ENCODE measurements around the gene PCSK7. TPM values are rescaled to one million over a fixed set of nuclear protein-coding genes. Genes with fewer than 3 reads are reported as not detected.

The PCSK7 gene
- total and polyA plus RNA-seq, 2 of the 4 experiments (the other 2 are of a cell fraction) = 35.8 to 54.3 TPM

DNA sequence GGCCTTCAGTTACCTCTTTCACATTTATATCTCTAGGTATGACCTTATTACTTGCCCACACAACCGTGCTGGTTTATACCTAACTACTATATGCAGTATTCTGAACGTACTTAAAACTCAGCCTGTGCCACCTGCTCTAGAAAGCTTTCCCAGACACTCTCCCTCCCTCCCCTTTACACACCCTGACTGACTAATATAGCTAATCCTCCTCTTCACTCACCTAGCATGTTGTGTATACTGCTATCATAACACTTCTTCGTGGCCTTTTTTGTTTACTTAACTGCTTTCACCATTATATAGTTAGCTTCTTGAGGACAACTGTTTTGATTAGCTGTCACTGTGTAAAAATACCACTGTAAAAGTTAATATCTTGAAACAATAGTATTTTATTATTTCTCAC lies 24.1 kb upstream of the PCSK7 start:
- no peak overlapping the region for H3K9ac ChIP-seq (ENCODE audit: low read depth, low read length)
- no peak overlapping the region for H3K4me3 ChIP-seq (ENCODE audit: insufficient read depth, low read depth, low read length)
- dilution Hi-C loops (cut with HindIII; ENCODE audit: low sequenced_read_pairs, unreplicated experiment) = no loop called here

More for the DNA sequence above, 24.1 kb upstream of the PCSK7 start:
- H3K27ac ChIP-seq (ENCODE audit: insufficient read depth, low read length) = no peak overlapping the region
- H3K14ac ChIP-seq (replicated peaks; ENCODE audit: low read depth, low read length) = no peak overlapping the region
- H3K4me2 ChIP-seq (ENCODE audit: low read depth, low read length) = no peak overlapping the region
- no peak overlapping the region for H3K4ac ChIP-seq (ENCODE audit: low read depth, low read length)
- no peak overlapping the region for H3K56ac ChIP-seq (ENCODE audit: extremely low read depth, insufficient read depth, low read length)
- ChIA-PET CTCF (no interaction called here), POLR2A (ENCODE audit: unreplicated experiment) (no interaction called here)
- no peak overlapping the region for H2AFZ ChIP-seq (replicated peaks; ENCODE audit: low read length, poor library complexity)
- H3K79me1 ChIP-seq (ENCODE audit: low read depth in 1 of 2, low read length in 2 of 2) = peaks cover 6 to 10% of the 10 kb centered on the region in 2 experiments; a peak in 3 of 4 replicates
- in situ Hi-C loops (cut with MboI; ENCODE audit: low sequenced_read_pairs) = no loop called here
- H4K91ac ChIP-seq (ENCODE audit: insufficient read depth, low read depth, low read length) = no peak overlapping the region
- 0 out of 2 replicates have a peak, but pooled peaks cover 3% of the 10 kb centered on the region for H4K20me1 ChIP-seq (ENCODE audit: insufficient read depth, low read length)
- no peak for DNase-seq
- peaks cover 2% of the 10 kb centered on the region; the same call in 1 of the 2 replicates for H3K4me1 ChIP-seq (ENCODE audit: control insufficient read depth, insufficient read depth, low read length)
- no peak for ATAC-seq (ENCODE audit: low read depth)
- TF ChIP-seq MXI1 (IDR thresholded peaks at IDR 0.05; ENCODE audit: borderline replicate concordance, low read depth, low read length) = no peak
- no peak for TF ChIP-seq SMC3 (IDR thresholded peaks at IDR 0.05; ENCODE audit: low read depth, low read length)
- no peak for TF ChIP-seq MAZ (IDR thresholded peaks at IDR 0.05; ENCODE audit: borderline replicate concordance, low read depth, low read length)
- TF ChIP-seq, protein P1, sequence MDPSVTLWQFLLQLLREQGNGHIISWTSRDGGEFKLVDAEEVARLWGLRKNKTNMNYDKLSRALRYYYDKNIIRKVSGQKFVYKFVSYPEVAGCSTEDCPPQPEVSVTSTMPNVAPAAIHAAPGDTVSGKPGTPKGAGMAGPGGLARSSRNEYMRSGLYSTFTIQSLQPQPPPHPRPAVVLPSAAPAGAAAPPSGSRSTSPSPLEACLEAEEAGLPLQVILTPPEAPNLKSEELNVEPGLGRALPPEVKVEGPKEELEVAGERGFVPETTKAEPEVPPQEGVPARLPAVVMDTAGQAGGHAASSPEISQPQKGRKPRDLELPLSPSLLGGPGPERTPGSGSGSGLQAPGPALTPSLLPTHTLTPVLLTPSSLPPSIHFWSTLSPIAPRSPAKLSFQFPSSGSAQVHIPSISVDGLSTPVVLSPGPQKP (IDR thresholded peaks at IDR 0.05; ENCODE audit: borderline replicate concordance, low read depth, low read length) = no peak
- no peak for TF ChIP-seq RCOR1 (IDR thresholded peaks at IDR 0.05; ENCODE audit: insufficient replicate concordance, low read length)
- TF ChIP-seq, protein P2, sequence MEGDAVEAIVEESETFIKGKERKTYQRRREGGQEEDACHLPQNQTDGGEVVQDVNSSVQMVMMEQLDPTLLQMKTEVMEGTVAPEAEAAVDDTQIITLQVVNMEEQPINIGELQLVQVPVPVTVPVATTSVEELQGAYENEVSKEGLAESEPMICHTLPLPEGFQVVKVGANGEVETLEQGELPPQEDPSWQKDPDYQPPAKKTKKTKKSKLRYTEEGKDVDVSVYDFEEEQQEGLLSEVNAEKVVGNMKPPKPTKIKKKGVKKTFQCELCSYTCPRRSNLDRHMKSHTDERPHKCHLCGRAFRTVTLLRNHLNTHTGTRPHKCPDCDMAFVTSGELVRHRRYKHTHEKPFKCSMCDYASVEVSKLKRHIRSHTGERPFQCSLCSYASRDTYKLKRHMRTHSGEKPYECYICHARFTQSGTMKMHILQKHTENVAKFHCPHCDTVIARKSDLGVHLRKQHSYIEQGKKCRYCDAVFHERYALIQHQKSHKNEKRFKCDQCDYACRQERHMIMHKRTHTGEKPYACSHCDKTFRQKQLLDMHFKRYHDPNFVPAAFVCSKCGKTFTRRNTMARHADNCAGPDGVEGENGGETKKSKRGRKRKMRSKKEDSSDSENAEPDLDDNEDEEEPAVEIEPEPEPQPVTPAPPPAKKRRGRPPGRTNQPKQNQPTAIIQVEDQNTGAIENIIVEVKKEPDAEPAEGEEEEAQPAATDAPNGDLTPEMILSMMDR (conservative IDR thresholded peaks at IDR 0.05; ENCODE audit: low read depth, low read length) = no peak
- no peak for TF ChIP-seq MAFK (IDR thresholded peaks at IDR 0.05; ENCODE audit: low read depth, low read length)
- TF ChIP-seq POLR2A (IDR thresholded peaks at IDR 0.05; ENCODE audit: low read depth, low read length) = no peak
- TF ChIP-seq CEBPB (IDR thresholded peaks at IDR 0.05; ENCODE audit: low read depth, low read length) = no peak
- no peak for TF ChIP-seq NFE2L2 (IDR thresholded peaks at IDR 0.05; ENCODE audit: low read depth, low read length)
- TF ChIP-seq RFX5 (IDR thresholded peaks at IDR 0.05; ENCODE audit: low read depth, low read length) = no peak
- no peak for TF ChIP-seq BHLHE40 (IDR thresholded peaks at IDR 0.05; ENCODE audit: low read depth, low read length)
- TF ChIP-seq CHD1 (IDR thresholded peaks at IDR 0.05; ENCODE audit: low read depth, low read length) = no peak
- no peak for TF ChIP-seq FOS (IDR thresholded peaks at IDR 0.05; ENCODE audit: low read depth, low read length)
- TF ChIP-seq, protein P3, sequence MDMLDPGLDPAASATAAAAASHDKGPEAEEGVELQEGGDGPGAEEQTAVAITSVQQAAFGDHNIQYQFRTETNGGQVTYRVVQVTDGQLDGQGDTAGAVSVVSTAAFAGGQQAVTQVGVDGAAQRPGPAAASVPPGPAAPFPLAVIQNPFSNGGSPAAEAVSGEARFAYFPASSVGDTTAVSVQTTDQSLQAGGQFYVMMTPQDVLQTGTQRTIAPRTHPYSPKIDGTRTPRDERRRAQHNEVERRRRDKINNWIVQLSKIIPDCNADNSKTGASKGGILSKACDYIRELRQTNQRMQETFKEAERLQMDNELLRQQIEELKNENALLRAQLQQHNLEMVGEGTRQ (IDR thresholded peaks at IDR 0.05; ENCODE audit: low read depth, low read length) = no peak
- TF ChIP-seq RAD21 (IDR thresholded peaks at IDR 0.05; ENCODE audit: low read length) = no peak
- no peak overlapping the region for H2BK5ac ChIP-seq (ENCODE audit: low read depth, low read length, poor library complexity, severe bottlenecking)
- BruUV-seq (replicated peaks) = no TSS peak
- H4K5ac ChIP-seq (ENCODE audit: low read depth, low read length) = no peak overlapping the region
- no peaks in the 10 kb centered on the region; the same call in 1 of the 2 replicates for H3K9me1 ChIP-seq (ENCODE audit: insufficient read depth, low read length)
- no peak overlapping the region for H2AK9ac ChIP-seq (replicated peaks; ENCODE audit: low read depth, low read length, poor library complexity)
- H2BK20ac ChIP-seq (ENCODE audit: low read depth, low read length) = no peak overlapping the region
- H3K23ac ChIP-seq (ENCODE audit: low read depth, low read length) = no peak overlapping the region
- peaks cover 5% of the 10 kb centered on the region for H3K36me3 ChIP-seq (ENCODE audit: control insufficient read depth, insufficient read depth, low read length)
- intact Hi-C loops (cut with micrococcal nuclease) = no loop called here
- H2BK15ac ChIP-seq (ENCODE audit: low read depth, low read length) = no peak overlapping the region
- no peaks in the 10 kb centered on the region for H3K27me3 ChIP-seq (ENCODE audit: control insufficient read depth, insufficient read depth, low read length)
- H2BK120ac ChIP-seq (ENCODE audit: low read depth, low read length) = no peak overlapping the region
- WGBS, 2 experiments (ENCODE audit: extremely low coverage in 2 of 2, insufficient read length in 1 of 2) = 75% methylated on average over 2 of the region's 3 CpGs; no CpG with 5 or more reads in 1 of the 2 experiments
- H3K9me3 ChIP-seq (ENCODE audit: control insufficient read depth, insufficient read depth, low read length) = no peaks in the 10 kb centered on the region
- no peak overlapping the region for H2AK5ac ChIP-seq (ENCODE audit: low read depth, low read length)
- no peak overlapping the region for H3K18ac ChIP-seq (ENCODE audit: low read depth, low read length)
- no peak overlapping the region for H4K8ac ChIP-seq (ENCODE audit: low read depth in 2 of 2, low read length in 2 of 2)
